Neural cell (in vitro differentiated cells): ENCODE results near the gene BTBD18. TPM values are rescaled to one million over a fixed set of nuclear protein-coding genes. Genes with fewer than 3 reads are reported as not detected.

Source experiments
- H2AFZ ChIP-seq: fragments of 200-600, 300-800 bp; sonication (generic), shearing (Covaris generic); 2 replicates; pipeline ENCODE4 v1.6.0; 2014; ENCODE audit warnings: low read depth, mild to moderate bottlenecking, antibody characterized with exemption, low read length, moderate library complexity
- H3F3A ChIP-seq: fragments of 200-600 bp; shearing (Covaris generic); 2 replicates; pipeline ENCODE4 v1.6.1; 2016; ENCODE audit warnings: mild to moderate bottlenecking, moderate library complexity, mixed read lengths, antibody characterized with exemption, low read length; ENCODE audit not compliant: insufficient read depth, poor library complexity, severe bottlenecking
- H3K27ac ChIP-seq: fragments of 200-600, 300-800 bp; sonication (generic), shearing (Covaris generic); 2 replicates; pipeline ENCODE4 v1.5.1; 2014; ENCODE audit warnings: mild to moderate bottlenecking, low read length, moderate library complexity
- H3K27me3 ChIP-seq: fragments of 300-800, 200-600 bp; sonication (generic), shearing (Covaris generic); 2 replicates; pipeline ENCODE4 v1.6.0; 2014; ENCODE audit warnings: mild to moderate bottlenecking, low read depth, low read length, moderate library complexity; ENCODE audit not compliant: insufficient read depth
- H3K36me3 ChIP-seq: fragments of 300-800, 200-600 bp; sonication (generic), shearing (Covaris generic); 2 replicates; pipeline ENCODE4 v1.5.1; 2014; ENCODE audit warnings: mild to moderate bottlenecking, antibody characterized with exemption, low read length, moderate library complexity; ENCODE audit not compliant: insufficient read depth
- H3K4me2 ChIP-seq: fragments of 300-800, 200-600 bp; sonication (generic), shearing (Covaris generic); 2 replicates; pipeline ENCODE4 v1.6.0; 2014; ENCODE audit warnings: mild to moderate bottlenecking, low read length
- H3K4me3 ChIP-seq: fragments of 300-800, 200-600 bp; sonication (generic), shearing (Covaris generic); 2 replicates; pipeline ENCODE4 v1.5.1; 2014; ENCODE audit warnings: mild to moderate bottlenecking, low read length, moderate library complexity
- H3K79me2 ChIP-seq: fragments of 200-600 bp; shearing (Covaris generic); replicated peaks from 2 replicates; pipeline ENCODE4 v1.6.0; 2014; ENCODE audit warnings: mild to moderate bottlenecking, low read length, moderate library complexity; ENCODE audit not compliant: insufficient read depth
- H3K9ac ChIP-seq: fragments of 300-800, 200-600 bp; sonication (generic), shearing (Covaris generic); 2 replicates; pipeline ENCODE4 v1.6.1; 2016; ENCODE audit warnings: mild to moderate bottlenecking, low read length, mixed read lengths
- H3K9me2 ChIP-seq: fragments of 200-600 bp; shearing (Covaris generic); 2 replicates; pipeline ENCODE4 v1.6.1; 2016; ENCODE audit warnings: mild to moderate bottlenecking, low read length, mixed read lengths; ENCODE audit not compliant: insufficient read depth
- H3K9me3 ChIP-seq: fragments of 200-600, 300-800 bp; sonication (generic), shearing (Covaris generic); 2 replicates; pipeline ENCODE4 v1.6.1; 2016; ENCODE audit warnings: mild to moderate bottlenecking, mixed run types, low read length, moderate library complexity, mixed read lengths
- H4K20me1 ChIP-seq: fragments of 200-600 bp; shearing (Covaris generic); 2 replicates; pipeline ENCODE4 v1.6.1; 2016; ENCODE audit warnings: mild to moderate bottlenecking, mixed run types; ENCODE audit not compliant: insufficient read depth
- EP300 ChIP-seq: fragments of 450-650 bp; conservative IDR thresholded peaks from 2 replicates; pipeline ENCODE4 v1.6.1; 2014; ENCODE audit warnings: antibody characterized with exemption, mild to moderate bottlenecking, moderate library complexity; ENCODE audit not compliant: poor library complexity, severe bottlenecking
- EZH2 ChIP-seq: fragments of 200-600, 300-800 bp; shearing (Covaris generic), sonication (generic); IDR thresholded peaks from 2 replicates; pipeline ENCODE4 v1.6.1; 2014; ENCODE audit warnings: antibody characterized with exemption, low read length, borderline replicate concordance, mild to moderate bottlenecking; ENCODE audit not compliant: insufficient read depth, poor library complexity, severe bottlenecking
- MXI1 ChIP-seq: fragments of 450-650 bp; conservative IDR thresholded peaks from 2 replicates; pipeline ENCODE4 v1.6.1; 2014; ENCODE audit warnings: antibody characterized with exemption, mild to moderate bottlenecking; ENCODE audit not compliant: poor library complexity, severe bottlenecking
- POLR2AphosphoS5 ChIP-seq: IDR thresholded peaks from 2 replicates; pipeline ENCODE4 v1.6.1; 2012
- RAD21 ChIP-seq: fragments of 450-650 bp; conservative IDR thresholded peaks from 2 replicates; pipeline ENCODE4 v1.6.1; 2014; ENCODE audit warnings: antibody characterized with exemption, mild to moderate bottlenecking, moderate library complexity
- SMC3 ChIP-seq: fragments of 450-650 bp; conservative IDR thresholded peaks from 2 replicates; pipeline ENCODE4 v1.6.1; 2014; ENCODE audit warnings: antibody characterized with exemption, mild to moderate bottlenecking, moderate library complexity; ENCODE audit not compliant: poor library complexity
- TAF1 ChIP-seq: IDR thresholded peaks from 2 replicates; pipeline ENCODE4 v1.6.1; 2012; ENCODE audit warnings: low read depth
- polyA plus RNA-seq: library from polyadenylated mRNA; depleted of rRNA; stranded (reverse); fragments of >200 nt; gene quantifications from 2 replicates; pipeline ENCODE4 v1.2.3, GENCODE V29; 2014
- TF ChIP-seq, protein P1 (sequence below): fragments of 450-650 bp; IDR thresholded peaks from 2 replicates; pipeline ENCODE4 v1.5.1; 2014; ENCODE audit warnings: antibody characterized with exemption, mild to moderate bottlenecking, moderate library complexity; ENCODE audit not compliant: poor library complexity, severe bottlenecking
- TF ChIP-seq, protein P2 (sequence below): IDR thresholded peaks from 2 replicates; pipeline ENCODE4 v1.6.1; 2012; ENCODE audit warnings: borderline replicate concordance

BTBD18 gene
- polyA plus RNA-seq, 1 donor from 2014 or later, result not detected

DNA sequence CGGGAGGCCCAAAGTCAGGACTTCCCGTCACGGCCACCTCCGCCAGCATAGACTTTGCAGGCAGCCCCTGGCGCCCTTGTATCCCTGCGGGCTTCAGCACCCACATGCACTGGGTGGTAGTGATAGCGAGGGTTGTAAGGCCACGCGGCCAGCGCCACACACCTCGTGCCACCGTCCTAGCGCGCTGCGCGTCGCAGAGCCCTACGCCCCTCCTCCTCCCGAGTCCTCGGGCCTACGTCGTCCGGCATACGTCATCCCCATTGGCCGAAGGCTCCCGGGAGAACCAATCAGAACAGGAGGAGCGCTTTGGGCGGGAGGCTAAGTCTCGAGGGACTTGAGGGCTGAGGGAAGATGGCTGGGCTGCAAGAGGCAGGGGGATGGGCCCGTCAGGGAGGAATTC, 1.3 kb upstream of the BTBD18 start:
- no peaks in the 10 kb centered on the region for H4K20me1 ChIP-seq
- peaks cover 3% of the 10 kb centered on the region for H3K36me3 ChIP-seq
- TF ChIP-seq, protein P1, sequence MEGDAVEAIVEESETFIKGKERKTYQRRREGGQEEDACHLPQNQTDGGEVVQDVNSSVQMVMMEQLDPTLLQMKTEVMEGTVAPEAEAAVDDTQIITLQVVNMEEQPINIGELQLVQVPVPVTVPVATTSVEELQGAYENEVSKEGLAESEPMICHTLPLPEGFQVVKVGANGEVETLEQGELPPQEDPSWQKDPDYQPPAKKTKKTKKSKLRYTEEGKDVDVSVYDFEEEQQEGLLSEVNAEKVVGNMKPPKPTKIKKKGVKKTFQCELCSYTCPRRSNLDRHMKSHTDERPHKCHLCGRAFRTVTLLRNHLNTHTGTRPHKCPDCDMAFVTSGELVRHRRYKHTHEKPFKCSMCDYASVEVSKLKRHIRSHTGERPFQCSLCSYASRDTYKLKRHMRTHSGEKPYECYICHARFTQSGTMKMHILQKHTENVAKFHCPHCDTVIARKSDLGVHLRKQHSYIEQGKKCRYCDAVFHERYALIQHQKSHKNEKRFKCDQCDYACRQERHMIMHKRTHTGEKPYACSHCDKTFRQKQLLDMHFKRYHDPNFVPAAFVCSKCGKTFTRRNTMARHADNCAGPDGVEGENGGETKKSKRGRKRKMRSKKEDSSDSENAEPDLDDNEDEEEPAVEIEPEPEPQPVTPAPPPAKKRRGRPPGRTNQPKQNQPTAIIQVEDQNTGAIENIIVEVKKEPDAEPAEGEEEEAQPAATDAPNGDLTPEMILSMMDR, result no peak
- TF ChIP-seq, protein P2, sequence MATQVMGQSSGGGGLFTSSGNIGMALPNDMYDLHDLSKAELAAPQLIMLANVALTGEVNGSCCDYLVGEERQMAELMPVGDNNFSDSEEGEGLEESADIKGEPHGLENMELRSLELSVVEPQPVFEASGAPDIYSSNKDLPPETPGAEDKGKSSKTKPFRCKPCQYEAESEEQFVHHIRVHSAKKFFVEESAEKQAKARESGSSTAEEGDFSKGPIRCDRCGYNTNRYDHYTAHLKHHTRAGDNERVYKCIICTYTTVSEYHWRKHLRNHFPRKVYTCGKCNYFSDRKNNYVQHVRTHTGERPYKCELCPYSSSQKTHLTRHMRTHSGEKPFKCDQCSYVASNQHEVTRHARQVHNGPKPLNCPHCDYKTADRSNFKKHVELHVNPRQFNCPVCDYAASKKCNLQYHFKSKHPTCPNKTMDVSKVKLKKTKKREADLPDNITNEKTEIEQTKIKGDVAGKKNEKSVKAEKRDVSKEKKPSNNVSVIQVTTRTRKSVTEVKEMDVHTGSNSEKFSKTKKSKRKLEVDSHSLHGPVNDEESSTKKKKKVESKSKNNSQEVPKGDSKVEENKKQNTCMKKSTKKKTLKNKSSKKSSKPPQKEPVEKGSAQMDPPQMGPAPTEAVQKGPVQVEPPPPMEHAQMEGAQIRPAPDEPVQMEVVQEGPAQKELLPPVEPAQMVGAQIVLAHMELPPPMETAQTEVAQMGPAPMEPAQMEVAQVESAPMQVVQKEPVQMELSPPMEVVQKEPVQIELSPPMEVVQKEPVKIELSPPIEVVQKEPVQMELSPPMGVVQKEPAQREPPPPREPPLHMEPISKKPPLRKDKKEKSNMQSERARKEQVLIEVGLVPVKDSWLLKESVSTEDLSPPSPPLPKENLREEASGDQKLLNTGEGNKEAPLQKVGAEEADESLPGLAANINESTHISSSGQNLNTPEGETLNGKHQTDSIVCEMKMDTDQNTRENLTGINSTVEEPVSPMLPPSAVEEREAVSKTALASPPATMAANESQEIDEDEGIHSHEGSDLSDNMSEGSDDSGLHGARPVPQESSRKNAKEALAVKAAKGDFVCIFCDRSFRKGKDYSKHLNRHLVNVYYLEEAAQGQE, result no peak
- no peak for TF ChIP-seq TAF1
- no peak for TF ChIP-seq POLR2AphosphoS5
- no peak for TF ChIP-seq EZH2
- no peak for TF ChIP-seq SMC3
- TF ChIP-seq MXI1, result no peak
- no peak for TF ChIP-seq EP300
- no peak for TF ChIP-seq RAD21
- no peaks in the 10 kb centered on the region for H3K9me3 ChIP-seq
- H3K79me2 ChIP-seq, result no peaks in the 10 kb centered on the region
- H3K4me2 ChIP-seq, result no peak overlapping the region
- no peak overlapping the region for H3K27ac ChIP-seq
- no peaks in the 10 kb centered on the region for H3K9me2 ChIP-seq
- H3K4me3 ChIP-seq, result no peak overlapping the region
- no peaks in the 10 kb centered on the region for H3F3A ChIP-seq
- H3K9ac ChIP-seq, result no peak overlapping the region
- H3K27me3 ChIP-seq, result no peaks in the 10 kb centered on the region
- no peak overlapping the region for H2AFZ ChIP-seq

DNA sequence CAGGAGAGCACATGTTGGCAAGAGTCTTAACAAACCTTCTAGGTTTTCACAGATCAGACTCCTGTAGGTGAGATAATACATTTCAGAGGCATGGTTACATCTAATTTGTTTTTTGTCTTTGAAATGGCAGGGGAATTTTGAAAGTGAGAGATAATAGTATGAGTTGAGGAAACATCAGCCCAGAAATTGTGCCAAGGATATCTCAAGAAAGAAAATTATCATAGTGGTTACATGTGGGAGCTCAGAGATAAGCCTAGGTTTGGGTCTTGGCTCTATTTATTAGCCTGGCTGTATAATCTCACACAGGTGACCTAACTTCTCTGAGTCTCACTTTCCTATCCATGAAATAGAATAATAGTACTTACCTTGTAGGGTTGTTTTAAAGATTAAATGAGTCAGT, 443 bp downstream of the BTBD18 start:
- Histone ChIP-seq H3K27ac (no peak overlapping the region), H3F3A (no peaks in the 10 kb centered on the region), H3K9ac (no peak overlapping the region), H4K20me1 (no peaks in the 10 kb centered on the region), H3K4me3 (no peak overlapping the region), H3K9me2 (no peaks in the 10 kb centered on the region), H3K79me2 (no peaks in the 10 kb centered on the region), H2AFZ (no peak overlapping the region), H3K9me3 (no peaks in the 10 kb centered on the region), H3K4me2 (no peak overlapping the region), H3K36me3 (peaks cover 3% of the 10 kb centered on the region), H3K27me3 (no peaks in the 10 kb centered on the region)
- TF ChIP-seq, protein P2, result no peak
- TF ChIP-seq RAD21 (no peak), SMC3 (no peak)
